H9 (cell line): ENCODE results near the gene ARL16. TPM values are rescaled to one million over a fixed set of nuclear protein-coding genes. Genes with fewer than 3 reads are reported as not detected.

Source experiments
- DNase-seq: peaks from one replicate; pipeline ENCODE4 v3.0.0-alpha.2; 2017
- H2AFZ ChIP-seq: one replicate; pipeline ENCODE4 v1.6.1; 2013; ENCODE audit warnings: mild to moderate bottlenecking, low read length, control low read depth, moderate library complexity
- H2AK5ac ChIP-seq: 2 replicates; pipeline ENCODE4 v1.6.1; 2013; ENCODE audit warnings: low read length, control low read depth, mixed read lengths; ENCODE audit not compliant: insufficient read length
- H2BK120ac ChIP-seq: one replicate; pipeline ENCODE4 v1.6.1; 2013; ENCODE audit warnings: low read depth, mild to moderate bottlenecking, low read length, control low read depth, inconsistent platforms; ENCODE audit not compliant: poor library complexity, severe bottlenecking
- H2BK12ac ChIP-seq: 2 replicates; pipeline ENCODE4 v1.6.1; 2013; ENCODE audit warnings: low read length, control low read depth, mixed read lengths, low read depth; ENCODE audit not compliant: insufficient read length
- H2BK15ac ChIP-seq: 2 replicates; pipeline ENCODE4 v1.6.1; 2013; ENCODE audit warnings: low read depth, low read length, control low read depth
- H2BK20ac ChIP-seq: one replicate; pipeline ENCODE4 v1.6.1; 2013; ENCODE audit warnings: low read depth, mild to moderate bottlenecking, low read length, control low read depth, inconsistent platforms; ENCODE audit not compliant: poor library complexity, severe bottlenecking
- H2BK5ac ChIP-seq: 2 replicates; pipeline ENCODE4 v1.6.1; 2013; ENCODE audit warnings: low read length, control low read depth, mixed read lengths; ENCODE audit not compliant: insufficient read length
- H3K14ac ChIP-seq: 2 replicates; pipeline ENCODE4 v1.6.1; 2013; ENCODE audit warnings: low read length, control low read depth; ENCODE audit not compliant: insufficient read depth
- H3K18ac ChIP-seq: 2 replicates; pipeline ENCODE4 v1.6.1; 2013; ENCODE audit warnings: low read depth, mild to moderate bottlenecking, mixed read lengths, low read length, control low read depth; ENCODE audit not compliant: insufficient read length
- H3K23ac ChIP-seq: 2 replicates; pipeline ENCODE4 v1.6.1; 2013; ENCODE audit warnings: low read length, control low read depth, mixed read lengths, low read depth; ENCODE audit not compliant: insufficient read length
- H3K23me2 ChIP-seq: 2 replicates; pipeline ENCODE4 v1.6.1; 2013; ENCODE audit warnings: low read depth, mild to moderate bottlenecking, mixed read lengths, low read length, control low read depth; ENCODE audit not compliant: insufficient read length, poor library complexity, severe bottlenecking
- H3K27ac ChIP-seq: 2 replicates; pipeline ENCODE4 v1.5.1; 2013; ENCODE audit warnings: low read length, control low read depth, mixed read lengths, low read depth; ENCODE audit not compliant: insufficient read length
- H3K27me3 ChIP-seq: 2 replicates; pipeline ENCODE4 v1.6.1; 2013; ENCODE audit warnings: low read length, control low read depth, inconsistent platforms; ENCODE audit not compliant: insufficient read depth
- H3K4ac ChIP-seq: 2 replicates; pipeline ENCODE4 v1.6.1; 2013; ENCODE audit warnings: low read depth, mild to moderate bottlenecking, control low read depth, inconsistent platforms, low read length, moderate library complexity
- H3K4me1 ChIP-seq: 2 replicates; pipeline ENCODE4 v1.6.1; 2013; ENCODE audit warnings: low read length, control low read depth, inconsistent platforms; ENCODE audit not compliant: insufficient read depth
- H3K4me2 ChIP-seq: 2 replicates; pipeline ENCODE4 v1.6.1; 2013; ENCODE audit warnings: low read length, control low read depth, mixed read lengths; ENCODE audit not compliant: insufficient read length, insufficient read depth
- H3K56ac ChIP-seq: 2 replicates; pipeline ENCODE4 v1.6.1; 2013; ENCODE audit warnings: low read depth, mild to moderate bottlenecking, mixed read lengths, low read length, control low read depth; ENCODE audit not compliant: insufficient read length
- H3K79me1 ChIP-seq: 2 replicates; pipeline ENCODE4 v1.6.1; 2013; ENCODE audit warnings: low read depth, mild to moderate bottlenecking, moderate library complexity, low read length, control low read depth, inconsistent platforms; ENCODE audit not compliant: insufficient read depth, poor library complexity, severe bottlenecking
- H3K79me2 ChIP-seq: 2 replicates; pipeline ENCODE4 v1.6.1; 2013; ENCODE audit warnings: low read length, control low read depth, inconsistent platforms; ENCODE audit not compliant: insufficient read depth
- H3K9ac ChIP-seq: 2 replicates; pipeline ENCODE4 v1.6.1; 2013; ENCODE audit warnings: low read length, control low read depth, mixed read lengths; ENCODE audit not compliant: insufficient read length; ENCODE audit errors: extremely low read depth
- H3K9me3 ChIP-seq: one replicate; pipeline ENCODE4 v1.6.1; 2013; ENCODE audit warnings: low read depth, low read length, inconsistent platforms; ENCODE audit not compliant: control insufficient read depth
- H3T11ph ChIP-seq: one replicate; pipeline ENCODE4 v1.6.1; 2013; ENCODE audit warnings: mild to moderate bottlenecking, low read length, control low read depth, inconsistent platforms
- H4K20me1 ChIP-seq: one replicate; pipeline ENCODE4 v1.6.1; 2013; ENCODE audit not compliant: control insufficient read depth, insufficient read length, insufficient read depth
- H4K5ac ChIP-seq: 2 replicates; pipeline ENCODE4 v1.6.1; 2013; ENCODE audit warnings: low read depth, mild to moderate bottlenecking, mixed read lengths, low read length, control low read depth; ENCODE audit not compliant: insufficient read length
- H4K8ac ChIP-seq: replicated peaks from 2 replicates; pipeline ENCODE4 v1.6.1; 2013; ENCODE audit warnings: low read length, control low read depth, mixed read lengths, low read depth; ENCODE audit not compliant: insufficient read length
- H4K91ac ChIP-seq: 2 replicates; pipeline ENCODE4 v1.6.1; 2013; ENCODE audit warnings: low read depth, mild to moderate bottlenecking, moderate library complexity, mixed read lengths, low read length, control low read depth; ENCODE audit not compliant: insufficient read length
- H3K27ac Mint-ChIP-seq, 3 experiments: 2 replicates in 2 of 3; 3 replicates in 1 of 3; pipeline ENCODE4 v1.8.0; 2020 to 2021; ENCODE audit warnings: mixed read lengths in 3 of 3, mild to moderate bottlenecking in 1 of 3, moderate library complexity in 1 of 3
- H3K27me3 Mint-ChIP-seq: 2 replicates; pipeline ENCODE4 v1.8.0; 2021; ENCODE audit warnings: low read depth, mild to moderate bottlenecking, moderate library complexity, mixed read lengths
- H3K36me3 Mint-ChIP-seq, 3 experiments: 2 replicates in 2 of 3; 3 replicates in 1 of 3; pipeline ENCODE4 v1.8.0; 2020 to 2021; ENCODE audit warnings: low read depth in 3 of 3, mixed read lengths in 3 of 3; ENCODE audit not compliant: insufficient read depth in 1 of 3
- H3K4me1 Mint-ChIP-seq, 2 experiments: 2 replicates each; pipeline ENCODE4 v1.8.0; 2020; ENCODE audit warnings: mixed read lengths in 2 of 2
- H3K4me3 Mint-ChIP-seq, 2 experiments: 2 replicates in 1 of 2; 3 replicates in 1 of 2; pipeline ENCODE4 v1.8.0; 2020 to 2021; ENCODE audit warnings: mild to moderate bottlenecking in 2 of 2, mixed read lengths in 2 of 2, moderate library complexity in 1 of 2
- H3K9me3 Mint-ChIP-seq, 2 experiments: 2 replicates in 1 of 2; 3 replicates in 1 of 2; pipeline ENCODE4 v1.8.0; 2020; ENCODE audit warnings: mild to moderate bottlenecking in 2 of 2, mixed read lengths in 2 of 2, moderate library complexity in 1 of 2
- WGBS: extraction: QIAGEN DNeasy Blood & Tissue Kit; methylation state at CpG from one replicate; pipeline ENCODE4 v1.1.7; 2013; ENCODE audit warnings: missing lambda C conversion rate, low lambda C conversion rate, mixed read lengths; ENCODE audit not compliant: insufficient read length; ENCODE audit errors: extremely low coverage; 5-methylcytosine and 5-hydroxymethylcytosine counted together
- total RNA-seq: library from RNA; stranded (reverse); gene quantifications from 2 replicates; pipeline ENCODE4 v1.2.1, GENCODE V29; 2021
- TF ChIP-seq, protein P1 (sequence below): fragments of 200-600 bp; sonication (generic); conservative IDR thresholded peaks from 3 replicates; pipeline ENCODE4 v1.8.0; 2021; ENCODE audit warnings: antibody characterized with exemption, mild to moderate bottlenecking

ARL16 gene
- total RNA-seq, 1 experiment from 2014 or later, result 58.6 TPM

GRCh38 chr17:81685108-81685507 lies 1.5 kb upstream of the ARL16 start:
- no peaks in the 10 kb centered on the region for H4K20me1 ChIP-seq
- H3K27ac ChIP-seq, result no peak overlapping the region
- no peaks in the 10 kb centered on the region for H3K9me3 ChIP-seq
- H2BK120ac ChIP-seq, result no peak overlapping the region
- H4K91ac ChIP-seq, result no peak overlapping the region
- WGBS, result no CpG with 5 or more reads among the region's 12 CpGs
- H3K79me2 ChIP-seq, result peaks cover 11% of the 10 kb centered on the region; the same call in 1 of the 2 replicates
- peak overlapping the region; percentile 3 for H3K9ac ChIP-seq
- no peak overlapping the region for H2BK20ac ChIP-seq
- no peak overlapping the region for H3K23ac ChIP-seq
- no peaks in the 10 kb centered on the region for H3K27me3 Mint-ChIP-seq
- no peak overlapping the region for H3K4ac ChIP-seq
- no peaks in the 10 kb centered on the region for H3K9me3 Mint-ChIP-seq
- H4K8ac ChIP-seq, result no peak overlapping the region
- H3K23me2 ChIP-seq, result peaks cover 10% of the 10 kb centered on the region
- H3K27me3 ChIP-seq, result no peaks in the 10 kb centered on the region
- H3K4me1 Mint-ChIP-seq, result peaks cover 14 to 20% of the 10 kb centered on the region in 2 experiments
- H3K18ac ChIP-seq, result no peak overlapping the region
- H3K27ac Mint-ChIP-seq, result peak overlapping the region in 1 of 3 experiments; percentile 87; a peak in 1 of 7 replicates
- peak overlapping the region; percentile 92 for H3K4me2 ChIP-seq
- H3K36me3 Mint-ChIP-seq, result peaks cover 28 to 55% (median 51%) of the 10 kb centered on the region in 3 experiments
- no peak overlapping the region for H2AFZ ChIP-seq
- no peak overlapping the region for H4K5ac ChIP-seq
- TF ChIP-seq, protein P1, sequence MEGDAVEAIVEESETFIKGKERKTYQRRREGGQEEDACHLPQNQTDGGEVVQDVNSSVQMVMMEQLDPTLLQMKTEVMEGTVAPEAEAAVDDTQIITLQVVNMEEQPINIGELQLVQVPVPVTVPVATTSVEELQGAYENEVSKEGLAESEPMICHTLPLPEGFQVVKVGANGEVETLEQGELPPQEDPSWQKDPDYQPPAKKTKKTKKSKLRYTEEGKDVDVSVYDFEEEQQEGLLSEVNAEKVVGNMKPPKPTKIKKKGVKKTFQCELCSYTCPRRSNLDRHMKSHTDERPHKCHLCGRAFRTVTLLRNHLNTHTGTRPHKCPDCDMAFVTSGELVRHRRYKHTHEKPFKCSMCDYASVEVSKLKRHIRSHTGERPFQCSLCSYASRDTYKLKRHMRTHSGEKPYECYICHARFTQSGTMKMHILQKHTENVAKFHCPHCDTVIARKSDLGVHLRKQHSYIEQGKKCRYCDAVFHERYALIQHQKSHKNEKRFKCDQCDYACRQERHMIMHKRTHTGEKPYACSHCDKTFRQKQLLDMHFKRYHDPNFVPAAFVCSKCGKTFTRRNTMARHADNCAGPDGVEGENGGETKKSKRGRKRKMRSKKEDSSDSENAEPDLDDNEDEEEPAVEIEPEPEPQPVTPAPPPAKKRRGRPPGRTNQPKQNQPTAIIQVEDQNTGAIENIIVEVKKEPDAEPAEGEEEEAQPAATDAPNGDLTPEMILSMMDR, result no peak
- H2BK12ac ChIP-seq, result no peak overlapping the region
- peaks cover 8% of the 10 kb centered on the region for H3K79me1 ChIP-seq
- no peak overlapping the region for H2BK5ac ChIP-seq
- H2AK5ac ChIP-seq, result no peak overlapping the region
- no peak for DNase-seq
- H3T11ph ChIP-seq, result no peak overlapping the region
- H3K4me3 Mint-ChIP-seq, result peak overlapping the region; percentile 86 to 89
- no peak overlapping the region for H3K56ac ChIP-seq
- H2BK15ac ChIP-seq, result no peak overlapping the region
- H3K4me1 ChIP-seq, result no peaks in the 10 kb centered on the region
- H3K14ac ChIP-seq, result no peak overlapping the region; the same call in 1 of the 2 replicates
